ENCODE data around the gene RIC8A. TPM values are rescaled to one million over a fixed set of nuclear protein-coding genes. Genes with fewer than 3 reads are reported as not detected.

Gene RIC8A
- total and polyA plus RNA-seq, 2 of the 13 experiments (the other 11 are each of a cell fraction or from before 2014, with no cell fraction given): 62.1 to 63.8 TPM

DNA sequence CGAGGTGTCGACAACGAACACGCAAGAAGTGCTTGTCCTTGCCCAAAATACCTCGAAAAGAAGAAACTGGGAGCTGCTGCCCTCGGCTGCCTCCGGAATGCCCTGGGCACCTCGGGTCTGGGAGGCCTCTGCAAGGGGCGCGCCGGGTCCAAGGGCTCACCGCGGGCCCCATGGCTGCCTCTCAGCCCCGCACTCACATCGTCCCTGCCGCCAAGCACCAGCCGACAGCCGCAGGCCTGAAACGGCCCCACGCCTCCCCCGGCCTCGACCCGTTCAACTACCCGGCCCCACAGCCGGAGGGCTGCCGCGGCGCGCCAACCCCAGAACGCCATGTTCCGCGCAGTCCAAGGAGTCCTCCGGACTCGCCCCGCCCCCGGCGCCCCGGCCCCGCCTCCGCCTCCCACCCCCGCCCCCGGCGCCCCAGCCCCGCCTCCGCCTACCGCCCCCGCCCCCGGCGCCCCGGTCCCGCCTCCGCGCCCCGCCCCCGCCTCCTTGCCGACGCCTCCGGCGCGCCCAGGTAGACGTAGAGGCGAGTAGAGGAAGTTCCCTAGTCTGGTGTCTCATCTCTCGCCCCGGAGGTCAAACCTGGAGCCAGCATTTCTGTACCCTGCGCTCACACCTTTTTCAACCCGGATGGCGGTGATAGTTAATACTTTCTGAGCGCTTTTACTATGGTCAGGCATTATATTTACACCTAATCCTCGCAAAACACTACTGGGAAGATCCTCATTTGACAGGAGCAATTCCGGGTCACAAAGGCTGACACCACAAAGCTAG lies 28.7 kb downstream of the RIC8A start, which contains the start of gene SIRT3 (continued):
- TF ChIP-seq TARDBP (CRISPR knock-in tag; IDR thresholded peaks at IDR 0.05): no peak
- no peak for TF ChIP-seq ZNF569 (CRISPR knock-in tag; IDR thresholded peaks at IDR 0.05; ENCODE audit: borderline replicate concordance)
- TF ChIP-seq, protein P1, sequence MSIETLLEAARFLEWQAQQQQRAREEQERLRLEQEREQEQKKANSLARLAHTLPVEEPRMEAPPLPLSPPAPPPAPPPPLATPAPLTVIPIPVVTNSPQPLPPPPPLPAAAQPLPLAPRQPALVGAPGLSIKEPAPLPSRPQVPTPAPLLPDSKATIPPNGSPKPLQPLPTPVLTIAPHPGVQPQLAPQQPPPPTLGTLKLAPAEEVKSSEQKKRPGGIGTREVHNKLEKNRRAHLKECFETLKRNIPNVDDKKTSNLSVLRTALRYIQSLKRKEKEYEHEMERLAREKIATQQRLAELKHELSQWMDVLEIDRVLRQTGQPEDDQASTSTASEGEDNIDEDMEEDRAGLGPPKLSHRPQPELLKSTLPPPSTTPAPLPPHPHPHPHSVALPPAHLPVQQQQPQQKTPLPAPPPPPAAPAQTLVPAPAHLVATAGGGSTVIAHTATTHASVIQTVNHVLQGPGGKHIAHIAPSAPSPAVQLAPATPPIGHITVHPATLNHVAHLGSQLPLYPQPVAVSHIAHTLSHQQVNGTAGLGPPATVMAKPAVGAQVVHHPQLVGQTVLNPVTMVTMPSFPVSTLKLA (IDR thresholded peaks at IDR 0.05): no peak
- no peak for TF ChIP-seq HNRNPH1 (optimal IDR thresholded peaks at IDR 0.05; ENCODE audit: low read depth, low read length)
- peak; percentile 28; the same call in 1 of the 2 replicates for TF ChIP-seq ZNF773 (CRISPR knock-in tag; IDR thresholded peaks at IDR 0.05; ENCODE audit: borderline replicate concordance)
- no peak for TF ChIP-seq RFX1 (IDR thresholded peaks at IDR 0.05)
- no peak for TF ChIP-seq SP1 (IDR thresholded peaks at IDR 0.05)
- TF ChIP-seq SP1 (CRISPR knock-in tag; IDR thresholded peaks at IDR 0.05): no peak; the same call in 1 of the 2 replicates
- TF ChIP-seq, protein P2, sequence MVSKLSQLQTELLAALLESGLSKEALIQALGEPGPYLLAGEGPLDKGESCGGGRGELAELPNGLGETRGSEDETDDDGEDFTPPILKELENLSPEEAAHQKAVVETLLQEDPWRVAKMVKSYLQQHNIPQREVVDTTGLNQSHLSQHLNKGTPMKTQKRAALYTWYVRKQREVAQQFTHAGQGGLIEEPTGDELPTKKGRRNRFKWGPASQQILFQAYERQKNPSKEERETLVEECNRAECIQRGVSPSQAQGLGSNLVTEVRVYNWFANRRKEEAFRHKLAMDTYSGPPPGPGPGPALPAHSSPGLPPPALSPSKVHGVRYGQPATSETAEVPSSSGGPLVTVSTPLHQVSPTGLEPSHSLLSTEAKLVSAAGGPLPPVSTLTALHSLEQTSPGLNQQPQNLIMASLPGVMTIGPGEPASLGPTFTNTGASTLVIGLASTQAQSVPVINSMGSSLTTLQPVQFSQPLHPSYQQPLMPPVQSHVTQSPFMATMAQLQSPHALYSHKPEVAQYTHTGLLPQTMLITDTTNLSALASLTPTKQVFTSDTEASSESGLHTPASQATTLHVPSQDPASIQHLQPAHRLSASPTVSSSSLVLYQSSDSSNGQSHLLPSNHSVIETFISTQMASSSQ (IDR thresholded peaks at IDR 0.05; ENCODE audit: low read depth): no peak
- TF ChIP-seq, protein P2 (CRISPR knock-in tag; IDR thresholded peaks at IDR 0.05; ENCODE audit: borderline replicate concordance): no peak
- TF ChIP-seq TMF1 (CRISPR knock-in tag; IDR thresholded peaks at IDR 0.05; ENCODE audit: low read depth): peak; percentile 56; the same call in 1 of the 2 replicates
- TF ChIP-seq ETV6 (CRISPR knock-in tag; conservative IDR thresholded peaks at IDR 0.05): no peak
- no peak; the same call in 1 of the 2 replicates for TF ChIP-seq ZNF558 (CRISPR knock-in tag; IDR thresholded peaks at IDR 0.05; ENCODE audit: borderline replicate concordance)
- TF ChIP-seq, protein P3, sequence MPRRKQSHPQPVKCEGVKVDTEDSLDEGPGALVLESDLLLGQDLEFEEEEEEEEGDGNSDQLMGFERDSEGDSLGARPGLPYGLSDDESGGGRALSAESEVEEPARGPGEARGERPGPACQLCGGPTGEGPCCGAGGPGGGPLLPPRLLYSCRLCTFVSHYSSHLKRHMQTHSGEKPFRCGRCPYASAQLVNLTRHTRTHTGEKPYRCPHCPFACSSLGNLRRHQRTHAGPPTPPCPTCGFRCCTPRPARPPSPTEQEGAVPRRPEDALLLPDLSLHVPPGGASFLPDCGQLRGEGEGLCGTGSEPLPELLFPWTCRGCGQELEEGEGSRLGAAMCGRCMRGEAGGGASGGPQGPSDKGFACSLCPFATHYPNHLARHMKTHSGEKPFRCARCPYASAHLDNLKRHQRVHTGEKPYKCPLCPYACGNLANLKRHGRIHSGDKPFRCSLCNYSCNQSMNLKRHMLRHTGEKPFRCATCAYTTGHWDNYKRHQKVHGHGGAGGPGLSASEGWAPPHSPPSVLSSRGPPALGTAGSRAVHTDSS (CRISPR knock-in tag; conservative IDR thresholded peaks at IDR 0.05): no peak
- TF ChIP-seq, protein P4, sequence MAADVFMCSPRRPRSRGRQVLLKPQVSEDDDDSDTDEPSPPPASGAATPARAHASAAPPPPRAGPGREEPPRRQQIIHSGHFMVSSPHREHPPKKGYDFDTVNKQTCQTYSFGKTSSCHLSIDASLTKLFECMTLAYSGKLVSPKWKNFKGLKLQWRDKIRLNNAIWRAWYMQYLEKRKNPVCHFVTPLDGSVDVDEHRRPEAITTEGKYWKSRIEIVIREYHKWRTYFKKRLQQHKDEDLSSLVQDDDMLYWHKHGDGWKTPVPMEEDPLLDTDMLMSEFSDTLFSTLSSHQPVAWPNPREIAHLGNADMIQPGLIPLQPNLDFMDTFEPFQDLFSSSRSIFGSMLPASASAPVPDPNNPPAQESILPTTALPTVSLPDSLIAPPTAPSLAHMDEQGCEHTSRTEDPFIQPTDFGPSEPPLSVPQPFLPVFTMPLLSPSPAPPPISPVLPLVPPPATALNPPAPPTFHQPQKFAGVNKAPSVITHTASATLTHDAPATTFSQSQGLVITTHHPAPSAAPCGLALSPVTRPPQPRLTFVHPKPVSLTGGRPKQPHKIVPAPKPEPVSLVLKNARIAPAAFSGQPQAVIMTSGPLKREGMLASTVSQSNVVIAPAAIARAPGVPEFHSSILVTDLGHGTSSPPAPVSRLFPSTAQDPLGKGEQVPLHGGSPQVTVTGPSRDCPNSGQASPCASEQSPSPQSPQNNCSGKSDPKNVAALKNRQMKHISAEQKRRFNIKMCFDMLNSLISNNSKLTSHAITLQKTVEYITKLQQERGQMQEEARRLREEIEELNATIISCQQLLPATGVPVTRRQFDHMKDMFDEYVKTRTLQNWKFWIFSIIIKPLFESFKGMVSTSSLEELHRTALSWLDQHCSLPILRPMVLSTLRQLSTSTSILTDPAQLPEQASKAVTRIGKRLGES (CRISPR knock-in tag; IDR thresholded peaks at IDR 0.05; ENCODE audit: borderline replicate concordance): no peak
- no peak for TF ChIP-seq ZNF7 (CRISPR knock-in tag; IDR thresholded peaks at IDR 0.05)
- no peak for TF ChIP-seq ATF7 (IDR thresholded peaks at IDR 0.05)
- no peak for TF ChIP-seq ATF7 (CRISPR knock-in tag; IDR thresholded peaks at IDR 0.05)
- TF ChIP-seq NFE2L1 (CRISPR knock-in tag; IDR thresholded peaks at IDR 0.05; ENCODE audit: borderline replicate concordance): no peak
- peak; percentile 38; the same call in 1 of the 2 replicates for TF ChIP-seq RBAK (CRISPR knock-in tag; IDR thresholded peaks at IDR 0.05)
